HCT116 (cell line): ENCODE data around the gene CASK. TPM values are rescaled to one million over a fixed set of nuclear protein-coding genes. Genes with fewer than 3 reads are reported as not detected.

ENCODE experiments used
- ATAC-seq: fragments of 200-7000 bp; cut with Tn5 transposase; 2 replicates; pipeline ENCODE4 v1.9.1; 2020; ENCODE audit warnings: mild to moderate bottlenecking, moderate library complexity
- BruUV-seq: library from RNA; stranded (reverse); fragments of 400-500 nt; replicated peaks from 2 replicates; lab custom pipeline; 2021; lab: Mats Ljungman, UMichigan
- CTCF ChIA-PET: fragments of 300-600 bp; sonication (Branson Sonifier 250); formaldehyde crosslinking; loops from one replicate; lab custom pipeline; 2021; ENCODE audit warnings: antibody characterized with exemption; lab: Charles Lee
- POLR2A ChIA-PET: fragments of 300-600, 350-600 bp; sonication (Branson Sonifier 250); formaldehyde crosslinking; loops from one replicate; lab custom pipeline; 2021; ENCODE audit warnings: antibody characterized with exemption; lab: Charles Lee
- RAD21 ChIA-PET, 2 experiments: fragments of 300-600 bp; sonication (Branson Sonifier 250); formaldehyde crosslinking; loops; one replicate each; lab custom pipeline; 2023; ENCODE audit warnings: low total read pairs in 2 of 2; ENCODE audit not compliant: uncharacterized antibody in 2 of 2, unreplicated experiment in 2 of 2, low non-redundant PET in 1 of 2; lab: Charles Lee
- DNase-seq: peaks from one replicate; pipeline ENCODE4 v3.0.0-alpha.2; 2010; ENCODE audit warnings: low read depth, low spot score
- H2AFZ ChIP-seq: fragments of 200-600 bp; shearing (Covaris generic), sonication (generic); 2 replicates; pipeline ENCODE4 v1.6.1; 2017; ENCODE audit warnings: low read depth, mixed run types, mixed read lengths, antibody characterized with exemption, low read length; ENCODE audit not compliant: poor library complexity, severe bottlenecking
- H3K27ac ChIP-seq: 2 replicates; pipeline ENCODE4 v1.5.1; 2012; ENCODE audit warnings: low read depth, low read length
- H3K27me3 ChIP-seq: fragments of 200-600 bp; sonication (generic); 2 replicates; pipeline ENCODE4 v1.6.1; 2016; ENCODE audit warnings: mixed run types, low read length, mixed read lengths; ENCODE audit not compliant: insufficient read depth
- H3K36me3 ChIP-seq, 2 experiments: fragments of 200-500 bp in 1 of 2; fragments of 200-600 bp in 1 of 2; sonication (Bioruptor generic) in 1 of 2; sonication (generic) in 1 of 2; 2 replicates each; pipeline versions ENCODE4 v1.5.1 to v1.6.1; 2014 to 2016; ENCODE audit warnings: low read length in 2 of 2, inconsistent platforms in 1 of 2, mixed read lengths in 1 of 2, mixed run types in 1 of 2; ENCODE audit not compliant: insufficient read depth in 2 of 2, control insufficient read depth in 1 of 2
- H3K4me1 ChIP-seq, 2 experiments: fragments of 200-600 bp in 1 of 2; sonication (generic) in 1 of 2; 2 replicates each; pipeline versions ENCODE4 v1.5.1 to v1.6.1; 2012 to 2017; ENCODE audit warnings: low read length in 2 of 2, inconsistent platforms in 1 of 2, mild to moderate bottlenecking in 1 of 2, mixed read lengths in 1 of 2, mixed run types in 1 of 2, moderate library complexity in 1 of 2; ENCODE audit not compliant: insufficient read depth in 2 of 2, control insufficient read depth in 1 of 2
- H3K4me2 ChIP-seq: fragments of 200-600 bp; sonication (generic); 2 replicates; pipeline ENCODE4 v1.6.1; 2017; ENCODE audit warnings: mixed run types, low read length, mixed read lengths
- H3K4me3 ChIP-seq, 2 experiments: fragments of 200-600 bp in 1 of 2; sonication (generic) in 1 of 2; replicated peaks in 1 of 2; 2 replicates each; pipeline ENCODE4 v1.5.1; 2011 to 2016; ENCODE audit warnings: low read length in 2 of 2, control low read depth in 1 of 2, low read depth in 1 of 2, mild to moderate bottlenecking in 1 of 2, mixed read lengths in 1 of 2, mixed run types in 1 of 2
- H3K79me2 ChIP-seq: fragments of 200-600 bp; sonication (generic); 2 replicates; pipeline ENCODE4 v1.6.1; 2017; ENCODE audit warnings: mild to moderate bottlenecking, mixed run types, low read length, moderate library complexity, mixed read lengths; ENCODE audit not compliant: insufficient read depth
- H3K9ac ChIP-seq: fragments of 200-600 bp; sonication (generic); 2 replicates; pipeline ENCODE4 v1.6.1; 2016; ENCODE audit warnings: low read length, mixed read lengths
- H3K9me2 ChIP-seq: fragments of 200-600 bp; sonication (generic), shearing (Covaris generic); 2 replicates; pipeline ENCODE4 v1.6.1; 2017; ENCODE audit warnings: mixed run types, mild to moderate bottlenecking, moderate library complexity; ENCODE audit not compliant: insufficient read depth
- H3K9me3 ChIP-seq, 2 experiments: fragments of 200-500 bp in 1 of 2; fragments of 200-600 bp in 1 of 2; sonication (Bioruptor generic) in 1 of 2; sonication (generic) in 1 of 2; 2 replicates each; pipeline ENCODE4 v1.6.1; 2014 to 2017; ENCODE audit warnings: low read length in 2 of 2, mixed read lengths in 2 of 2, inconsistent platforms in 1 of 2, low read depth in 1 of 2, mild to moderate bottlenecking in 1 of 2, mixed run types in 1 of 2, moderate library complexity in 1 of 2; ENCODE audit not compliant: control insufficient read depth in 1 of 2, insufficient read depth in 1 of 2
- H4K20me1 ChIP-seq: fragments of 200-600 bp; sonication (generic), shearing (Covaris generic); 2 replicates; pipeline ENCODE4 v1.6.1; 2017; ENCODE audit warnings: mixed run types, mild to moderate bottlenecking, moderate library complexity; ENCODE audit not compliant: insufficient read depth
- CBX3 ChIP-seq: IDR thresholded peaks from 2 replicates; pipeline ENCODE4 v1.6.1; 2012; ENCODE audit warnings: low read depth
- CEBPB ChIP-seq: IDR thresholded peaks from 2 replicates; pipeline ENCODE4 v1.6.1; 2012; ENCODE audit warnings: low read depth
- EGR1 ChIP-seq: IDR thresholded peaks from 2 replicates; pipeline ENCODE4 v1.6.1; 2012; ENCODE audit warnings: low read depth
- ELF1 ChIP-seq: IDR thresholded peaks from 2 replicates; pipeline ENCODE4 v1.6.1; 2012; ENCODE audit warnings: low read depth, borderline replicate concordance
- EZH2 ChIP-seq: fragments of 200-600 bp; sonication (generic); IDR thresholded peaks from 2 replicates; pipeline ENCODE4 v1.6.1; 2017; ENCODE audit warnings: antibody characterized with exemption, mixed run types
- EZH2phosphoT487 ChIP-seq: fragments of 200-600 bp; IDR thresholded peaks from 2 replicates; pipeline ENCODE4 v1.6.1; 2018; ENCODE audit warnings: antibody characterized with exemption, borderline replicate concordance
- FOSL1 ChIP-seq: IDR thresholded peaks from 2 replicates; pipeline ENCODE4 v1.6.1; 2012; ENCODE audit warnings: low read depth
- JUND ChIP-seq: IDR thresholded peaks from 2 replicates; pipeline ENCODE4 v1.6.1; 2012
- MAX ChIP-seq: IDR thresholded peaks from 2 replicates; pipeline ENCODE4 v1.6.1; 2012
- POLR2A ChIP-seq: IDR thresholded peaks from 2 replicates; pipeline ENCODE4 v1.7.0; 2011; ENCODE audit warnings: borderline replicate concordance; ENCODE audit not compliant: insufficient read depth, insufficient read length; ENCODE audit errors: extremely low read depth
- POLR2AphosphoS5 ChIP-seq: IDR thresholded peaks from 2 replicates; pipeline ENCODE4 v1.6.1; 2011; ENCODE audit warnings: mild to moderate bottlenecking, low read depth, low read length, moderate library complexity
- RAD21 ChIP-seq: IDR thresholded peaks from 2 replicates; pipeline ENCODE4 v1.6.1; 2012; ENCODE audit warnings: low read depth, mild to moderate bottlenecking
- REST ChIP-seq: IDR thresholded peaks from 2 replicates; pipeline ENCODE4 v1.6.1; 2012; ENCODE audit warnings: low read depth
- SIN3A ChIP-seq: IDR thresholded peaks from 2 replicates; pipeline ENCODE4 v1.6.1; 2012; ENCODE audit warnings: low read depth
- SP1 ChIP-seq: IDR thresholded peaks from 2 replicates; pipeline ENCODE4 v1.6.1; 2012; ENCODE audit warnings: low read depth
- SRF ChIP-seq: IDR thresholded peaks from 2 replicates; pipeline ENCODE4 v1.6.1; 2012; ENCODE audit warnings: low read depth
- YY1 ChIP-seq: IDR thresholded peaks from 2 replicates; pipeline ENCODE4 v1.6.1; 2011; ENCODE audit warnings: low read length, low read depth, moderate library complexity, mild to moderate bottlenecking; ENCODE audit not compliant: insufficient replicate concordance; ENCODE audit errors: extremely low read depth
- ZFX ChIP-seq: fragments of 450-650 bp; IDR thresholded peaks from 2 replicates; pipeline ENCODE4 v1.6.1; 2017
- ZNF274 ChIP-seq: fragments of 200-500 bp; sonication (Bioruptor generic); IDR thresholded peaks from 2 replicates; pipeline ENCODE4 v1.6.1; 2014; ENCODE audit warnings: mild to moderate bottlenecking, low read depth, low read length, inconsistent platforms
- intact Hi-C: fragments of 100-400 bp; cut with micrococcal nuclease; formaldehyde crosslinking; loops from 2 replicates; pipeline ENCODE4 v1.10.0; 2022
- total RNA-seq: library from RNA; stranded (reverse); gene quantifications from one replicate; pipeline ENCODE4 v1.2.1, GENCODE V29; 2021; ENCODE audit not compliant: unreplicated experiment
- TF ChIP-seq, protein P1 (sequence below): IDR thresholded peaks from 2 replicates; pipeline ENCODE4 v1.6.1; 2011; ENCODE audit warnings: mild to moderate bottlenecking, low read length, moderate library complexity; ENCODE audit not compliant: insufficient replicate concordance; ENCODE audit errors: extremely low read depth

Gene CASK
- total RNA-seq, 1 experiment from 2014 or later, result 39.0 TPM

DNA sequence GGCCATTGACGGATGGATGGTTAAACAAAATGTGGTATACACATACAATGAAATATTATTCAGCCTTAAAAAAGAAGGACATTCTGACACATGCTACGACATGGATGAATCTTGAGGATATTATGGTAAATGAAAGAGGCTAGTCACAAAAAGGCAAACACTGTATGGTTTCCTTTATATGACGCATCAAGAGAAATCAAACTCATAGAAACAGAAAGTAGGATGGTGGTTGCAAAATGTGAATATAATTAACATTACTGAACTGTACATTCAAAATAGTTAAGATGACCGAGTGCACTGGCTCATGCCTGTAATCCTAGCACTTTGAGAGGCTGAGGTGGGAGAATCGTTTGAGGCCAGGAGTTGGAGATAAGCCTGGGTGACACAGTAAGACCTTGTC is 9.5 kb upstream of the CASK start:
- no peaks in the 10 kb centered on the region for H4K20me1 ChIP-seq
- TF ChIP-seq CEBPB, result no peak
- TF ChIP-seq EZH2, result no peak
- TF ChIP-seq POLR2A, result no peak
- no peak for TF ChIP-seq ZNF274
- no peak for TF ChIP-seq RAD21
- TF ChIP-seq SRF, result no peak
- TF ChIP-seq MAX, result no peak
- no peak for TF ChIP-seq YY1
- no peak for TF ChIP-seq ZFX
- TF ChIP-seq, protein P1, sequence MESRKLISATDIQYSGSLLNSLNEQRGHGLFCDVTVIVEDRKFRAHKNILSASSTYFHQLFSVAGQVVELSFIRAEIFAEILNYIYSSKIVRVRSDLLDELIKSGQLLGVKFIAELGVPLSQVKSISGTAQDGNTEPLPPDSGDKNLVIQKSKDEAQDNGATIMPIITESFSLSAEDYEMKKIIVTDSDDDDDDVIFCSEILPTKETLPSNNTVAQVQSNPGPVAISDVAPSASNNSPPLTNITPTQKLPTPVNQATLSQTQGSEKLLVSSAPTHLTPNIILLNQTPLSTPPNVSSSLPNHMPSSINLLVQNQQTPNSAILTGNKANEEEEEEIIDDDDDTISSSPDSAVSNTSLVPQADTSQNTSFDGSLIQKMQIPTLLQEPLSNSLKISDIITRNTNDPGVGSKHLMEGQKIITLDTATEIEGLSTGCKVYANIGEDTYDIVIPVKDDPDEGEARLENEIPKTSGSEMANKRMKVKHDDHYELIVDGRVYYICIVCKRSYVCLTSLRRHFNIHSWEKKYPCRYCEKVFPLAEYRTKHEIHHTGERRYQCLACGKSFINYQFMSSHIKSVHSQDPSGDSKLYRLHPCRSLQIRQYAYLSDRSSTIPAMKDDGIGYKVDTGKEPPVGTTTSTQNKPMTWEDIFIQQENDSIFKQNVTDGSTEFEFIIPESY, result no peak
- no peak for TF ChIP-seq SP1
- TF ChIP-seq FOSL1, result no peak
- no peak for TF ChIP-seq REST
- no peak for TF ChIP-seq SIN3A
- TF ChIP-seq POLR2AphosphoS5, result no peak
- TF ChIP-seq EGR1, result no peak
- TF ChIP-seq CBX3, result no peak
- TF ChIP-seq EZH2phosphoT487, result no peak
- no peak for TF ChIP-seq ELF1
- no peak for TF ChIP-seq JUND

More for the DNA sequence above, 9.5 kb upstream of the CASK start:
- ChIA-PET POLR2A (no interaction called here), CTCF (no interaction called here), RAD21 (no interaction called here)
- no peaks in the 10 kb centered on the region for H3K36me3 ChIP-seq
- intact Hi-C loops, result no loop called here
- ATAC-seq, result no peak
- H3K4me2 ChIP-seq, result no peak overlapping the region
- H3K9ac ChIP-seq, result no peak overlapping the region
- no peaks in the 10 kb centered on the region for H3K79me2 ChIP-seq
- no peak overlapping the region for H2AFZ ChIP-seq
- H3K27ac ChIP-seq, result no peak overlapping the region
- no peak for DNase-seq
- no peaks in the 10 kb centered on the region for H3K9me2 ChIP-seq
- no peaks in the 10 kb centered on the region for H3K4me1 ChIP-seq
- H3K9me3 ChIP-seq, result no peaks in the 10 kb centered on the region
- H3K27me3 ChIP-seq, result no peaks in the 10 kb centered on the region
- no peak overlapping the region for H3K4me3 ChIP-seq
- BruUV-seq, result no TSS peak
